HepG2 (cell line): ENCODE data around the gene BICRAL. TPM values are rescaled to one million over a fixed set of nuclear protein-coding genes. Genes with fewer than 3 reads are reported as not detected.

Source experiments
- AGO1 ChIP-seq: fragments of 200-400 bp; formaldehyde crosslinking; IDR thresholded peaks from 2 replicates; pipeline ENCODE4 v1.6.1; 2017; ENCODE audit warnings: mild to moderate bottlenecking, low read depth, low read length, moderate library complexity; ENCODE audit not compliant: poor library complexity, severe bottlenecking
- ARID4A ChIP-seq: sonication (generic); formaldehyde crosslinking; IDR thresholded peaks from 2 replicates; pipeline ENCODE4 v1.5.0; 2020; ENCODE audit warnings: mild to moderate bottlenecking, missing genetic modification reagents, borderline replicate concordance
- ELF3 ChIP-seq: IDR thresholded peaks from 2 replicates; pipeline ENCODE4 v1.6.1; 2016; ENCODE audit warnings: missing genetic modification reagents, missing compliant biosample characterization
- FOXP4 ChIP-seq: sonication (generic); formaldehyde crosslinking; IDR thresholded peaks from 2 replicates; pipeline ENCODE4 v1.4.0; 2020; ENCODE audit warnings: missing genetic modification reagents
- GABPB1 ChIP-seq: IDR thresholded peaks from 2 replicates; pipeline ENCODE4 v1.6.1; 2016; ENCODE audit warnings: mild to moderate bottlenecking, missing genetic modification reagents, moderate library complexity, missing compliant biosample characterization
- POLR2A ChIP-seq, 2 experiments: IDR thresholded peaks; 2 replicates each; pipeline ENCODE4 v1.6.1; 2011; ENCODE audit warnings: low read depth in 2 of 2, low read length in 2 of 2, mild to moderate bottlenecking in 1 of 2, moderate library complexity in 1 of 2; ENCODE audit not compliant: insufficient read depth in 1 of 2
- PRDM10 ChIP-seq: sonication (generic); formaldehyde crosslinking; IDR thresholded peaks from 2 replicates; pipeline ENCODE4 v1.4.0; 2020; ENCODE audit warnings: low read depth, missing genetic modification reagents
- RBAK ChIP-seq: sonication (generic); formaldehyde crosslinking; IDR thresholded peaks from 2 replicates; pipeline ENCODE4 v1.5.1; 2020; ENCODE audit warnings: mild to moderate bottlenecking, missing genetic modification reagents
- RBFOX2 ChIP-seq: fragments of 200-400 bp; formaldehyde crosslinking; IDR thresholded peaks from 2 replicates; pipeline ENCODE4 v1.6.1; 2017; ENCODE audit warnings: low read depth, mild to moderate bottlenecking, low read length
- RBM22 ChIP-seq: fragments of 200-400 bp; formaldehyde crosslinking; optimal IDR thresholded peaks from 2 replicates; pipeline ENCODE3; 2017; ENCODE audit warnings: mild to moderate bottlenecking, low read length, moderate library complexity
- SALL2 ChIP-seq: sonication (generic); formaldehyde crosslinking; IDR thresholded peaks from 2 replicates; pipeline ENCODE4 v1.8.1; 2023; ENCODE audit warnings: mild to moderate bottlenecking, missing genetic modification reagents, inconsistent platforms
- ZBTB3 ChIP-seq: sonication (generic); formaldehyde crosslinking; IDR thresholded peaks from 2 replicates; pipeline ENCODE4 v1.4.0; 2020; ENCODE audit warnings: low read depth, mild to moderate bottlenecking, moderate library complexity, missing genetic modification reagents, borderline replicate concordance
- ZFX ChIP-seq: sonication (generic); formaldehyde crosslinking; IDR thresholded peaks from 2 replicates; pipeline ENCODE4 v1.4.0; 2020; ENCODE audit warnings: mild to moderate bottlenecking, low read depth, missing genetic modification reagents, moderate library complexity
- ZNF383 ChIP-seq: sonication (generic); formaldehyde crosslinking; IDR thresholded peaks from 2 replicates; pipeline ENCODE4 v1.4.0; 2020; ENCODE audit warnings: missing genetic modification reagents, mild to moderate bottlenecking, borderline replicate concordance
- ZNF451 ChIP-seq: sonication (generic); formaldehyde crosslinking; IDR thresholded peaks from 2 replicates; pipeline ENCODE4 v1.5.0; 2020; ENCODE audit warnings: mild to moderate bottlenecking, missing genetic modification reagents
- ZNF510 ChIP-seq: sonication (generic); formaldehyde crosslinking; IDR thresholded peaks from 2 replicates; pipeline ENCODE4 v1.4.0; 2020; ENCODE audit warnings: low read depth, mild to moderate bottlenecking, missing genetic modification reagents
- ZNF563 ChIP-seq: sonication (generic); formaldehyde crosslinking; IDR thresholded peaks from 2 replicates; pipeline ENCODE4 v1.8.0; 2022; ENCODE audit warnings: mild to moderate bottlenecking, moderate library complexity, missing genetic modification reagents
- ZNF644 ChIP-seq: IDR thresholded peaks from 2 replicates; pipeline ENCODE4 v1.6.1; 2016; ENCODE audit warnings: low read depth
- ZNF660 ChIP-seq: sonication (generic); formaldehyde crosslinking; IDR thresholded peaks from 2 replicates; pipeline ENCODE4 v1.5.1; 2020; ENCODE audit warnings: mild to moderate bottlenecking, low read depth, missing genetic modification reagents, borderline replicate concordance
- polyA plus RNA-seq, 8 experiments: library from polyadenylated mRNA; depleted of rRNA in 3 of 8; stranded (reverse) in 7 of 8; unstranded in 1 of 8; fragments of >200 nt; fragmentation: Illumina TruSeq in 4 of 8; extraction: Trizol in 4 of 8; gene quantifications; 2 replicates each; pipeline versions ENCODE4 v1.2.1 to v1.2.3, GENCODE V29; 2011 to 2016; ENCODE audit warnings: low read depth in 4 of 8, missing spikeins in 1 of 8, mixed read lengths in 1 of 8; ENCODE audit not compliant: insufficient read depth in 1 of 8
- total RNA-seq, 5 experiments: library from RNA; depleted of rRNA; stranded (reverse); fragments of >200 nt; fragmentation: Illumina TruSeq; extraction: Trizol; gene quantifications; 2 replicates each; pipeline ENCODE4 v1.2.3, GENCODE V29; 2016; ENCODE audit warnings: low read depth in 1 of 5

The BICRAL gene
- total and polyA plus RNA-seq, 2 of the 13 experiments (the other 11 are each of a cell fraction or from before 2014, with no cell fraction given), result 5.0 to 13.5 TPM

- TF ChIP-seq ARID4A (CRISPR knock-in tag) (no peak), RBFOX2 (peak; percentile 41; the same call in 1 of the 2 replicates), SALL2 (CRISPR knock-in tag) (no peak), ZFX (CRISPR knock-in tag) (0 out of 2 replicates have a peak, but pooled peaks have one; percentile 29), GABPB1 (CRISPR knock-in tag) (0 out of 2 replicates have a peak, but pooled peaks have one; percentile 13), AGO1 (no peak), ZNF660 (no peak), RBAK (CRISPR knock-in tag) (peak; percentile 86; the same call in 1 of the 2 replicates), ZNF644 (CRISPR knock-in tag) (no peak), ZNF563 (CRISPR knock-in tag) (no peak), POLR2A (IDR thresholded peaks at IDR 0.05; ENCODE audit: insufficient read depth in 1 of 2, low read depth in 2 of 2, low read length in 2 of 2) (peak in 1 of 2 experiments; percentile 21; a peak in 2 of 4 replicates), PRDM10 (CRISPR knock-in tag) (no peak), RBM22 (peak; percentile 70), ZBTB3 (CRISPR knock-in tag) (0 out of 2 replicates have a peak, but pooled peaks have one; percentile 39), ELF3 (CRISPR knock-in tag) (no peak), ZNF383 (CRISPR knock-in tag) (no peak), ZNF510 (0 out of 2 replicates have a peak, but pooled peaks have one; percentile 38), ZNF451 (CRISPR knock-in tag) (no peak), FOXP4 (CRISPR knock-in tag) (no peak)
Observed at GRCh38 chr6:42784717-42785498, 3.1 kb downstream of the BICRAL start (continued).
